ENCODE results near the gene RALY. TPM values are rescaled to one million over a fixed set of nuclear protein-coding genes. Genes with fewer than 3 reads are reported as not detected.

Gene RALY
- total and polyA plus RNA-seq, 2 donors (not counting 3 experiments of a cell fraction or from before 2014, with no cell fraction given), result 142 to 146 TPM

DNA sequence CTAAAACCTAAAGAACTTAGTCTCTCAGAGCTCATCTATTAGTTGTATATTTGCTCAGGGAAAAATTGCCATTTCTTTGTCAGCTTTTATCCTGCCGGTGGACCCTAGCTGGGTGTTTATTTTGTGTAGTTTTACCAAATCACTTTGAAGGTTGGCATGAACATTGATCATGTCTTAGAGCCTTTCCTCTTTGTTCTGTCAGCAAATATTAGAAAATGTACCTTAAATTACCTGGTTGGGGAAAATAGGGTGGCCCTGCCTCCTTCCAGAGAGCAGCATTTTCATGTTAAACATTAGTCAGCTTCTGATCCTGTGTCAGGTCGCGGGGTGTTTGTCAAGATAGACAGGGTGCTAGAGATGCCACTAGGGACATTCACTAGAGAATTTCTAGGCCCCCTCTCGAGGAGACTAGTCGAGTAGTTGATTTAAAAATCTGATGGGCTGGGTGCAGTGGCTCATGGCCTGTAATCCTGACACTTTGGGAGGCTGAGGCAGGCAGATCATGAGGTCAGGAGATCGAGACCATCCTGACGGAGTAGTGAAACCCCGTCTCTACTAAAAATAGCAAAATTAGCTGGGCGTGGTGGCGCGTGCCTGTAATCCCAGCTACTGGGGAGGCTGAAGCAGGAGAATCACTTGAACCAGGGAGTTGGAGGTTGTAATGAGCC lies 11.2 kb downstream of the RALY start:
- TF ChIP-seq, protein P1, sequence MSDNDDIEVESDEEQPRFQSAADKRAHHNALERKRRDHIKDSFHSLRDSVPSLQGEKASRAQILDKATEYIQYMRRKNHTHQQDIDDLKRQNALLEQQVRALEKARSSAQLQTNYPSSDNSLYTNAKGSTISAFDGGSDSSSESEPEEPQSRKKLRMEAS (IDR thresholded peaks at IDR 0.05; ENCODE audit: insufficient read depth, insufficient read length), result no peak
- no peak for TF ChIP-seq GATA2 (IDR thresholded peaks at IDR 0.05; ENCODE audit: insufficient read depth, insufficient read length, low read depth, low read length)
- no peak for TF ChIP-seq POLR2AphosphoS5 (IDR thresholded peaks at IDR 0.05; ENCODE audit: insufficient read depth, low read depth, low read length)
- TF ChIP-seq MYC (IDR thresholded peaks at IDR 0.05; ENCODE audit: low read depth, low read length), result no peak
- no peak for TF ChIP-seq POLR2A (IDR thresholded peaks at IDR 0.05; ENCODE audit: low read depth, low read length)
- TF ChIP-seq JUN (IDR thresholded peaks at IDR 0.05; ENCODE audit: borderline replicate concordance, insufficient read depth, insufficient read length, low read depth), result no peak
- TF ChIP-seq, protein P2, sequence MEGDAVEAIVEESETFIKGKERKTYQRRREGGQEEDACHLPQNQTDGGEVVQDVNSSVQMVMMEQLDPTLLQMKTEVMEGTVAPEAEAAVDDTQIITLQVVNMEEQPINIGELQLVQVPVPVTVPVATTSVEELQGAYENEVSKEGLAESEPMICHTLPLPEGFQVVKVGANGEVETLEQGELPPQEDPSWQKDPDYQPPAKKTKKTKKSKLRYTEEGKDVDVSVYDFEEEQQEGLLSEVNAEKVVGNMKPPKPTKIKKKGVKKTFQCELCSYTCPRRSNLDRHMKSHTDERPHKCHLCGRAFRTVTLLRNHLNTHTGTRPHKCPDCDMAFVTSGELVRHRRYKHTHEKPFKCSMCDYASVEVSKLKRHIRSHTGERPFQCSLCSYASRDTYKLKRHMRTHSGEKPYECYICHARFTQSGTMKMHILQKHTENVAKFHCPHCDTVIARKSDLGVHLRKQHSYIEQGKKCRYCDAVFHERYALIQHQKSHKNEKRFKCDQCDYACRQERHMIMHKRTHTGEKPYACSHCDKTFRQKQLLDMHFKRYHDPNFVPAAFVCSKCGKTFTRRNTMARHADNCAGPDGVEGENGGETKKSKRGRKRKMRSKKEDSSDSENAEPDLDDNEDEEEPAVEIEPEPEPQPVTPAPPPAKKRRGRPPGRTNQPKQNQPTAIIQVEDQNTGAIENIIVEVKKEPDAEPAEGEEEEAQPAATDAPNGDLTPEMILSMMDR (IDR thresholded peaks at IDR 0.05; ENCODE audit: extremely low read depth in 1 of 2, insufficient read depth in 1 of 2, low read depth in 1 of 2, low read length in 2 of 2), result no peak
- no peak for TF ChIP-seq EZH2 (IDR thresholded peaks at IDR 0.05; ENCODE audit: borderline replicate concordance, low read depth, low read length, severe bottlenecking)
- H4K20me1 ChIP-seq (replicated peaks; ENCODE audit: control insufficient read depth, extremely low read depth, insufficient read depth, low read length), result peaks cover 28% of the 10 kb centered on the region
- dilution Hi-C loops (cut with MboI; ENCODE audit: extremely low pct_ligation_motif_present, low sequenced_read_pairs), result no loop called here

More for the DNA sequence above, 11.2 kb downstream of the RALY start:
- H3K36me3 ChIP-seq (ENCODE audit: control insufficient read depth in 2 of 2, extremely low read depth in 1 of 2, insufficient read depth in 2 of 2, low read length in 2 of 2), result no peaks in the 10 kb centered on the region
- H3K27ac ChIP-seq (ENCODE audit: insufficient read depth, low read depth, low read length), result no peak overlapping the region
- ChIA-PET CTCF (no interaction called here), POLR2A (interaction anchor here (1.0 kb wide), 1 partner anchor 12 kb away, joined by 3 read pairs; the partner anchor contains the start of gene RALY)
- H3K9me3 ChIP-seq (replicated peaks; ENCODE audit: control insufficient read depth, insufficient read depth, low read length), result no peaks in the 10 kb centered on the region
- no peak overlapping the region for H3K4me3 ChIP-seq (replicated peaks in 1 of 3; ENCODE audit: insufficient read depth in 1 of 3, low read depth in 1 of 3, low read length in 3 of 3)
- no peaks in the 10 kb centered on the region for H3K27me3 ChIP-seq (ENCODE audit: control insufficient read depth in 2 of 2, insufficient read depth in 2 of 2, low read length in 2 of 2)
- DNase-seq (ENCODE audit: low read depth, low spot score) (no peak), FAIRE-seq (no peak)
- no peak overlapping the region for H3K9ac ChIP-seq (replicated peaks; ENCODE audit: extremely low read depth, insufficient read depth, low read length)
- H3K4me2 ChIP-seq (ENCODE audit: insufficient read depth, low read length), result no peak overlapping the region
- peaks cover 91% of the 10 kb centered on the region for H3K79me2 ChIP-seq (ENCODE audit: control insufficient read depth, insufficient read depth, low read length)
- intact Hi-C loops (cut with micrococcal nuclease), result no loop called here
- no peak overlapping the region for H2AFZ ChIP-seq (ENCODE audit: low read depth, low read length)
- H3K4me1 ChIP-seq (ENCODE audit: control insufficient read depth, extremely low read depth, insufficient read depth, low read length), result peaks cover 3% of the 10 kb centered on the region
- H3K9me1 ChIP-seq (replicated peaks; ENCODE audit: control insufficient read depth, extremely low read depth, insufficient read depth, low read length), result no peaks in the 10 kb centered on the region
- no TSS peak for BruUV-seq (replicated peaks)

Measured in endothelial cell of umbilical vein (primary cell).